Endothelial cell of umbilical vein (primary cell): ENCODE results near the gene CXXC5. TPM values are rescaled to one million over a fixed set of nuclear protein-coding genes. Genes with fewer than 3 reads are reported as not detected.

ENCODE experiments used
- BruUV-seq: library from RNA; stranded (reverse); fragments of 400-500 nt; replicated peaks from 2 replicates; lab custom pipeline; 2021; lab: Mats Ljungman, UMichigan
- CTCF ChIA-PET: fragments of 300-600, 350-600 bp; sonication (Branson Sonifier 250); formaldehyde crosslinking; loops from one replicate; lab custom pipeline; 2021; ENCODE audit warnings: antibody characterized with exemption, inconsistent platforms; lab: Charles Lee
- POLR2A ChIA-PET: fragments of 300-600, 350-600 bp; sonication (Branson Sonifier 250); formaldehyde crosslinking; loops from one replicate; lab custom pipeline; 2021; ENCODE audit warnings: antibody characterized with exemption, inconsistent platforms; lab: Charles Lee
- DNase-seq: peaks from one replicate; pipeline ENCODE4 v3.0.0-alpha.2; 2011; ENCODE audit warnings: low read depth, low spot score
- FAIRE-seq: peaks from 2 replicates; lab custom pipeline; 2011; peaks lifted over from hg19 to GRCh38; lab: Jason Lieb, UNC
- H2AFZ ChIP-seq: 2 replicates; pipeline ENCODE4 v1.6.0; 2012; ENCODE audit warnings: low read depth, low read length, control low read depth, inconsistent platforms
- H3K27ac ChIP-seq: 2 replicates; pipeline ENCODE4 v1.5.1; 2011; ENCODE audit warnings: low read depth, mild to moderate bottlenecking, control low read depth, low read length, moderate library complexity; ENCODE audit not compliant: insufficient read depth
- H3K27me3 ChIP-seq, 2 experiments: 2 replicates each; pipeline versions ENCODE4 v1.6.0 to v1.6.1; 2011; ENCODE audit warnings: low read length in 2 of 2, mixed read lengths in 1 of 2; ENCODE audit not compliant: control insufficient read depth in 2 of 2, insufficient read depth in 2 of 2
- H3K36me3 ChIP-seq, 2 experiments: 2 replicates in 1 of 2; 3 replicates in 1 of 2; pipeline ENCODE4 v1.5.1; 2011; ENCODE audit warnings: low read length in 2 of 2, mild to moderate bottlenecking in 1 of 2, moderate library complexity in 1 of 2; ENCODE audit not compliant: control insufficient read depth in 2 of 2, insufficient read depth in 2 of 2; ENCODE audit errors: extremely low read depth in 1 of 2
- H3K4me1 ChIP-seq: 3 replicates; pipeline ENCODE4 v1.5.1; 2011; ENCODE audit warnings: mild to moderate bottlenecking, low read length; ENCODE audit not compliant: control insufficient read depth, insufficient read depth; ENCODE audit errors: extremely low read depth
- H3K4me2 ChIP-seq: 2 replicates; pipeline ENCODE4 v1.6.1; 2011; ENCODE audit warnings: low read length, control low read depth, mixed read lengths; ENCODE audit not compliant: insufficient read depth
- H3K4me3 ChIP-seq, 3 experiments: fragments of 200-600 bp in 1 of 3; sonication (generic), shearing (Covaris generic) in 1 of 3; replicated peaks in 1 of 3; 2 replicates each; pipeline ENCODE4 v1.5.1; 2011 to 2016; ENCODE audit warnings: control low read depth in 3 of 3, low read length in 3 of 3, mild to moderate bottlenecking in 2 of 3, inconsistent platforms in 1 of 3, low read depth in 1 of 3, moderate library complexity in 1 of 3; ENCODE audit not compliant: insufficient read depth in 1 of 3
- H3K79me2 ChIP-seq: 2 replicates; pipeline ENCODE4 v1.6.0; 2012; ENCODE audit warnings: low read length, inconsistent platforms; ENCODE audit not compliant: control insufficient read depth, insufficient read depth
- H3K9ac ChIP-seq: replicated peaks from 2 replicates; pipeline ENCODE3; 2011; ENCODE audit warnings: low read length, control low read depth; ENCODE audit not compliant: insufficient read depth; ENCODE audit errors: extremely low read depth
- H3K9me1 ChIP-seq: replicated peaks from 3 replicates; pipeline ENCODE4 v1.6.0; 2011; ENCODE audit warnings: mild to moderate bottlenecking, low read length; ENCODE audit not compliant: control insufficient read depth, insufficient read depth; ENCODE audit errors: extremely low read depth
- H3K9me3 ChIP-seq: replicated peaks from 2 replicates; pipeline ENCODE4 v1.5.1; 2012; ENCODE audit warnings: low read length, inconsistent platforms; ENCODE audit not compliant: control insufficient read depth, insufficient read depth
- H4K20me1 ChIP-seq: replicated peaks from 2 replicates; pipeline ENCODE3; 2011; ENCODE audit warnings: mild to moderate bottlenecking, low read length; ENCODE audit not compliant: control insufficient read depth, insufficient read depth; ENCODE audit errors: extremely low read depth
- FOS ChIP-seq: IDR thresholded peaks from 2 replicates; pipeline ENCODE4 v1.6.1; 2011; ENCODE audit warnings: mild to moderate bottlenecking, low read length, moderate library complexity, borderline replicate concordance; ENCODE audit not compliant: insufficient read depth
- GATA2 ChIP-seq: IDR thresholded peaks from 2 replicates; pipeline ENCODE4 v1.7.0; 2011; ENCODE audit warnings: low read depth, mild to moderate bottlenecking, moderate library complexity, mixed read lengths, low read length; ENCODE audit not compliant: insufficient read length, insufficient read depth
- MYC ChIP-seq: IDR thresholded peaks from one replicate; pipeline ENCODE4 v1.6.1; 2011; ENCODE audit warnings: mild to moderate bottlenecking, low read depth, low read length
- POLR2A ChIP-seq: IDR thresholded peaks from 2 replicates; pipeline ENCODE4 v1.6.1; 2012; ENCODE audit warnings: low read depth, mild to moderate bottlenecking, control low read depth, low read length
- POLR2AphosphoS5 ChIP-seq: IDR thresholded peaks from 2 replicates; pipeline ENCODE4 v1.6.1; 2012; ENCODE audit warnings: low read depth, mild to moderate bottlenecking, control low read depth, low read length, moderate library complexity; ENCODE audit not compliant: insufficient read depth
- dilution Hi-C: fragments of 300-500 bp; cut with MboI; formaldehyde crosslinking; loops from one replicate; pipeline ENCODE4 v1.15.0; 2019; ENCODE audit warnings: low sequenced_read_pairs; ENCODE audit not compliant: extremely low pct_ligation_motif_present
- intact Hi-C: fragments of 100-400 bp; cut with micrococcal nuclease; formaldehyde crosslinking; loops from one replicate; pipeline ENCODE4 v1.10.0; 2022
- polyA plus RNA-seq, 4 experiments: library from polyadenylated mRNA; depleted of rRNA in 3 of 4; stranded (reverse) in 3 of 4; unstranded in 1 of 4; fragments of >200 nt; gene quantifications; 2 replicates each; pipeline versions ENCODE4 v1.2.1 to v1.2.3, GENCODE V29; 2011 to 2012; ENCODE audit warnings: missing spikeins in 1 of 4
- total RNA-seq: library from RNA; stranded (reverse); gene quantifications from 2 replicates; pipeline ENCODE4 v1.2.3, GENCODE V29; 2021
- TF ChIP-seq, protein P1 (sequence below), 2 donors: IDR thresholded peaks; 1 replicate in 1 of 2; 2 replicates in 1 of 2; pipeline ENCODE4 v1.5.1; 2011; ENCODE audit warnings: low read length in 2 of 2, mild to moderate bottlenecking in 2 of 2, moderate library complexity in 2 of 2, control low read depth in 1 of 2, inconsistent platforms in 1 of 2, low read depth in 1 of 2; ENCODE audit not compliant: insufficient read depth in 1 of 2; ENCODE audit errors: extremely low read depth in 1 of 2

Gene CXXC5
- total and polyA plus RNA-seq, 2 donors (not counting 3 experiments of a cell fraction or from before 2014, with no cell fraction given), result 2.7 to 5.5 TPM

DNA sequence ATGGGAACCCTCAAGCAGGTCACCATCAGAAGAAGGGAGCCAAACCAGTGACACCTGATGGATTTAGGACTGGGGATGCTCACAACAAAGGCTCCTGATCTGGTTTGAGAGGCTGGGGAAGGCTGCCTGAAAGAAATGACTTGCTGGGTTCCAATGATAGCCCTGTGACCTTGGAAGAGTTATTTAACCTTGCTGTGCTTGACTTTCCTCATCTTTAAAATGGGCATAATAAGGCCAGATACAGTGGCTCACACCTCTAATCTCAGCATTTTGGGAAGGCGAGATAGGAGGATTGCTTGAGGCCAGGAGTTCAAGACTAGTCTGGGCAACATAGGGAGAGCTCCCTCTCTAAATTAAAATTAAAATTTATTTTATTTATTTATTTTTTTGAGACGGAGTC, 83.9 kb downstream of the CXXC5 start:
- H2AFZ ChIP-seq, result no peak overlapping the region
- FAIRE-seq, result no peak
- no peaks in the 10 kb centered on the region for H3K4me1 ChIP-seq
- no peak overlapping the region for H3K9ac ChIP-seq
- no peaks in the 10 kb centered on the region for H3K36me3 ChIP-seq
- POLR2A ChIA-PET, result no interaction called here
- no peak for DNase-seq
- no peaks in the 10 kb centered on the region for H3K79me2 ChIP-seq
- no peak overlapping the region for H3K4me2 ChIP-seq
- H3K27ac ChIP-seq, result no peak overlapping the region
- intact Hi-C loops (no loop called here), dilution Hi-C loops (no loop called here)
- H3K9me1 ChIP-seq, result no peaks in the 10 kb centered on the region
- TF ChIP-seq FOS, result no peak
- no peak for TF ChIP-seq POLR2A
- TF ChIP-seq, protein P1, sequence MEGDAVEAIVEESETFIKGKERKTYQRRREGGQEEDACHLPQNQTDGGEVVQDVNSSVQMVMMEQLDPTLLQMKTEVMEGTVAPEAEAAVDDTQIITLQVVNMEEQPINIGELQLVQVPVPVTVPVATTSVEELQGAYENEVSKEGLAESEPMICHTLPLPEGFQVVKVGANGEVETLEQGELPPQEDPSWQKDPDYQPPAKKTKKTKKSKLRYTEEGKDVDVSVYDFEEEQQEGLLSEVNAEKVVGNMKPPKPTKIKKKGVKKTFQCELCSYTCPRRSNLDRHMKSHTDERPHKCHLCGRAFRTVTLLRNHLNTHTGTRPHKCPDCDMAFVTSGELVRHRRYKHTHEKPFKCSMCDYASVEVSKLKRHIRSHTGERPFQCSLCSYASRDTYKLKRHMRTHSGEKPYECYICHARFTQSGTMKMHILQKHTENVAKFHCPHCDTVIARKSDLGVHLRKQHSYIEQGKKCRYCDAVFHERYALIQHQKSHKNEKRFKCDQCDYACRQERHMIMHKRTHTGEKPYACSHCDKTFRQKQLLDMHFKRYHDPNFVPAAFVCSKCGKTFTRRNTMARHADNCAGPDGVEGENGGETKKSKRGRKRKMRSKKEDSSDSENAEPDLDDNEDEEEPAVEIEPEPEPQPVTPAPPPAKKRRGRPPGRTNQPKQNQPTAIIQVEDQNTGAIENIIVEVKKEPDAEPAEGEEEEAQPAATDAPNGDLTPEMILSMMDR (IDR thresholded peaks at IDR 0.05; ENCODE audit: extremely low read depth in 1 of 2, insufficient read depth in 1 of 2, low read depth in 1 of 2, low read length in 2 of 2), result no peak
- TF ChIP-seq GATA2, result no peak
- no peak for TF ChIP-seq POLR2AphosphoS5
- TF ChIP-seq MYC, result no peak
- no peaks in the 10 kb centered on the region for H4K20me1 ChIP-seq
- BruUV-seq, result no TSS peak
- CTCF ChIA-PET, result interaction anchor here (1.3 to 2.4 kb wide), 2 partner anchors 8 to 17 kb away, joined by 3 to 8 read pairs; no protein-coding TSS in a partner anchor
- no peaks in the 10 kb centered on the region for H3K9me3 ChIP-seq
- no peak overlapping the region for H3K4me3 ChIP-seq
- no peaks in the 10 kb centered on the region for H3K27me3 ChIP-seq
